Uterus (tissue), 4 donors: Measurements from ENCODE around the gene C10orf71. TPM values are rescaled to one million over a fixed set of nuclear protein-coding genes. Genes with fewer than 3 reads are reported as not detected.

Experiments used
- DNase-seq, 2 donors: peaks; one replicate each; pipeline ENCODE4 v3.0.0-alpha.2; 2019 to 2020
- H3K27ac ChIP-seq, 2 donors: fragments of 200-600 bp; sonication (generic); 1 replicate in 1 of 2; 2 replicates in 1 of 2; pipeline ENCODE4 v1.5.1; 2016 to 2018
- H3K27me3 ChIP-seq, 2 donors: fragments of 200-600 bp; sonication (generic); one replicate each; pipeline ENCODE4 v1.5.1; 2018 to 2019; ENCODE audit warnings: control low read depth in 1 of 2
- H3K36me3 ChIP-seq, 2 donors: fragments of 200-600 bp; sonication (generic); one replicate each; pipeline ENCODE4 v1.5.1; 2019; ENCODE audit warnings: control low read depth in 1 of 2
- H3K4me1 ChIP-seq, 2 donors: fragments of 200-600 bp; sonication (generic); one replicate each; pipeline ENCODE4 v1.5.1; 2018 to 2019; ENCODE audit warnings: control low read depth in 1 of 2
- H3K4me3 ChIP-seq, 2 donors: fragments of 200-600 bp; sonication (generic); 1 replicate in 1 of 2; 2 replicates in 1 of 2; pipeline ENCODE4 v1.5.1; 2018 to 2019; ENCODE audit warnings: mild to moderate bottlenecking in 1 of 2
- H3K9me3 ChIP-seq, 2 donors: fragments of 200-600 bp; sonication (generic); one replicate each; pipeline ENCODE4 v1.5.1; 2019; ENCODE audit warnings: control low read depth in 1 of 2
- POLR2A ChIP-seq, 2 donors: fragments of 450-650 bp; IDR thresholded peaks; one replicate each; pipeline ENCODE4 v1.6.1; 2016; ENCODE audit warnings: antibody characterized with exemption in 2 of 2, mild to moderate bottlenecking in 1 of 2, moderate library complexity in 1 of 2
- intact Hi-C: fragments of 100-400 bp; cut with DNase I; formaldehyde crosslinking; loops from one replicate; pipeline ENCODE4 v1.15.1; 2023; ENCODE audit warnings: low total_unique reads
- total RNA-seq, 4 donors: library from RNA; depleted of rRNA in 3 of 4; stranded (reverse); fragments of >200 nt in 3 of 4; gene quantifications; one replicate each; pipeline versions ENCODE4 v1.1.0 to v1.2.4, GENCODE V29; 2014 to 2023
- TF ChIP-seq, protein P1 (sequence below), 4 experiments: fragments of 200-600 bp in 2 of 4; fragments of 450-650 bp in 2 of 4; sonication (generic) in 2 of 4; IDR thresholded peaks; one replicate each; pipeline ENCODE4 v1.5.1; 2016 to 2019; ENCODE audit warnings: antibody characterized with exemption in 4 of 4, mild to moderate bottlenecking in 2 of 4, moderate library complexity in 1 of 4
- donor health status: DM: yes; HTN: yes; CAD: no.

C10orf71 gene
- total RNA-seq, 4 donors from 2014 or later, result not detected

DNA sequence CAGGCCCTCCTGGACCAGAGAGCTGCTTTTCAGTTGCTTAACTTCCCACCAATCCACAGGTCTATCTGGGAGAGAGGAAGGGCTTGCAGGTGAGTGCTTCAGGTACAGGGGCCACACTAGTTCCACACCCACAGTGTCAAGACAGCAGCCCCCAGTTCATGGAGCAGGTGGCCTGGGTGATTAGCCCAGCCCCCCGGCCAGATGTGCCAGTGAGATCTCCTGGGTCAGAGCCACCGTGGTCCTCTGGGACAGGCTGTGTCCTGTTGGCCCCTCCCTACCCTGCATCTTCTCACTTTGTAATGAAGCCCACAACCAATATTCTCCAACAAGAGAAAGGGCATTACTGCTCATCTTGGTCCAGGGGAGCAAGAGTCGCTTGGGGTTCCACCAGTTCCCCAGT lies 66.3 kb downstream of the C10orf71 start:
- intact Hi-C loops, result no loop called here
- no peak for DNase-seq
- TF ChIP-seq, protein P1, sequence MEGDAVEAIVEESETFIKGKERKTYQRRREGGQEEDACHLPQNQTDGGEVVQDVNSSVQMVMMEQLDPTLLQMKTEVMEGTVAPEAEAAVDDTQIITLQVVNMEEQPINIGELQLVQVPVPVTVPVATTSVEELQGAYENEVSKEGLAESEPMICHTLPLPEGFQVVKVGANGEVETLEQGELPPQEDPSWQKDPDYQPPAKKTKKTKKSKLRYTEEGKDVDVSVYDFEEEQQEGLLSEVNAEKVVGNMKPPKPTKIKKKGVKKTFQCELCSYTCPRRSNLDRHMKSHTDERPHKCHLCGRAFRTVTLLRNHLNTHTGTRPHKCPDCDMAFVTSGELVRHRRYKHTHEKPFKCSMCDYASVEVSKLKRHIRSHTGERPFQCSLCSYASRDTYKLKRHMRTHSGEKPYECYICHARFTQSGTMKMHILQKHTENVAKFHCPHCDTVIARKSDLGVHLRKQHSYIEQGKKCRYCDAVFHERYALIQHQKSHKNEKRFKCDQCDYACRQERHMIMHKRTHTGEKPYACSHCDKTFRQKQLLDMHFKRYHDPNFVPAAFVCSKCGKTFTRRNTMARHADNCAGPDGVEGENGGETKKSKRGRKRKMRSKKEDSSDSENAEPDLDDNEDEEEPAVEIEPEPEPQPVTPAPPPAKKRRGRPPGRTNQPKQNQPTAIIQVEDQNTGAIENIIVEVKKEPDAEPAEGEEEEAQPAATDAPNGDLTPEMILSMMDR (IDR thresholded peaks at IDR 0.05), result no peak
- TF ChIP-seq POLR2A (IDR thresholded peaks at IDR 0.05), result no peak
- H3K4me1 ChIP-seq, result no peaks in the 10 kb centered on the region
- no peaks in the 10 kb centered on the region for H3K36me3 ChIP-seq
- no peak overlapping the region for H3K4me3 ChIP-seq
- H3K9me3 ChIP-seq, result no peaks in the 10 kb centered on the region
- H3K27ac ChIP-seq, result no peak overlapping the region
- no peaks in the 10 kb centered on the region for H3K27me3 ChIP-seq

DNA sequence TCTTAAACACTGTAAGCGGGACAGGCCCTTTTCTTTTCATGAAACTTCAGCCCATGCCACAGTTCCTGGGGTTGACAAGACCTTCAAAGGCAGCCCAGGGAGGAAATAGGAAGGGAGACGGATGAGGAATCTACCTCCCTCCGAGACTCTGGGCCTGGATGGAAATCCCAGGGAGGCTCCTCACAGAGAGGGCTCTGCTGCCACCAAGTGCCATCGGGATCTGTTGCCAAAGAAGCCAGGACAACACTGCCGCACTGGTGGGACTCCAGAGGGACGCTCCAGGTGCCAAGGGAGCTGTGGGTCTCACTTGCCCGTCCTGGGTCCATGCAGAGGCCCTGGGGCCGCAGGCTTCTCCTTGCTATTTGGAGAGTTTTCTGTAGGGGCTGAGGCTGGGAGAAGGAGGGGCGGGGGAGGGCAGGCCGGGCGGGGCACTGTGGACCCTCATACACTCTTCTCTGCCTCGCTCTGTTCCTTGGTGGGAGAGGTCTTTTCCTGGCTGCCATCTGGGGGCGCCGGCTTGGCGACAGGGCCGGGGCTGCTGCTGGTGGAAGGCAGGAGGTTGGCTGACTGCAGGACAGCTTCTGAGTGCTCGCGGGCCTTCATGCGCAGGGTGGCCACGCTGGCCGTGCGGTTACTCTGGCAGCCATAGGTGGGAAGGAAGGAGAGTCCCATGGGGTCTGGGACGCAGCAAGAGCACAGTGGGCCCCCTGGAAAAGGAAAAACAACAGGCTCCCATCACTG lies 66.9 kb downstream of the C10orf71 start:
- intact Hi-C loops, result no loop called here
- TF ChIP-seq POLR2A (IDR thresholded peaks at IDR 0.05), result no peak
- TF ChIP-seq, protein P1 (IDR thresholded peaks at IDR 0.05), result no peak
- no peak for DNase-seq

DNA sequence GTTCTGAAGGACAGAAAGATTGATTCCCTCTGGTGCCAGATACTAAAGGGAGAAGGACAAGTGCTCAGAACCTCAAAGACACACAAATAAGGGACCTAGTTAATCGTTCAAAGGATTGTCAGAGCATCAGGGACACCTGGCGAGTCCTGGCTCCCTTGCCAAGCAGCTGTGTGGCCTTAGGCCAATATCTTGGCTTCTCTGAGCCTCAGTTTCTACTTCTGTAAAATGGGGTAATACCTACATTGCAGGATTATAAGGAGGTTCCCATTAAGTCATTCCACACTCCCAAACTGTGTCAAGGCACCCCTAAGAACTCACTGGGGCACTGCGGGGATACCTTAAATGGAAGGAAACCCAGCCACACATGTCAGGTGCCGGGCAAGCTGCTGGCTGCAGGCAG lies 67.5 kb downstream of the C10orf71 start:
- Histone ChIP-seq H3K9me3 (no peaks in the 10 kb centered on the region), H3K27me3 (no peaks in the 10 kb centered on the region), H3K4me1 (no peaks in the 10 kb centered on the region), H3K4me3 (no peak overlapping the region), H3K36me3 (no peaks in the 10 kb centered on the region), H3K27ac (no peak overlapping the region)
- no peak for TF ChIP-seq POLR2A (IDR thresholded peaks at IDR 0.05)
- TF ChIP-seq, protein P1 (IDR thresholded peaks at IDR 0.05), result no peak
- no peak for DNase-seq
- intact Hi-C loops, result no loop called here

More for the DNA sequence above, 66.9 kb downstream of the C10orf71 start:
- Histone ChIP-seq H3K9me3 (no peaks in the 10 kb centered on the region), H3K4me1 (no peaks in the 10 kb centered on the region), H3K27ac (no peak overlapping the region), H3K4me3 (no peak overlapping the region), H3K27me3 (no peaks in the 10 kb centered on the region), H3K36me3 (no peaks in the 10 kb centered on the region)

DNA sequence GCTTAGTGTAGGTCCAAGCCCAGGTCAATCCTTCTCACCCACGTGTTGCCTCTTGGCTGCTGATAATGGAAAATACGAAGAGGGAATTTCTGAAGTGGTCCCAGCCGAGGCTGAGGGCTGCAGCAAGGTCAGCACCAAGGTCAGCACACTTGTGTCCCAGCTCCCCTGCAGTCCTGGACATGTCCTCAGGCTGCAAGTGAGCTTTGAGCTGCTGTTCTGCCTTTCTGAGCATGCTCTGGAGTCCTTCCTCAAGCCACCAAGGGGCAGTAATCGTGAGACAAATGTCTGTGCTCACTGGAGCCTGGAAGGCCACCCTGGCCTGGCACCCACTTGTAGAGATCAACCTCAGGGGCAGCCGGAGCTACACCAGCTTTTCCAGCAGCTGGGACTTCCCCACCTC lies 68.6 kb downstream of the C10orf71 start:
- Histone ChIP-seq H3K4me1 (no peaks in the 10 kb centered on the region), H3K27ac (no peak overlapping the region), H3K36me3 (no peaks in the 10 kb centered on the region), H3K4me3 (no peak overlapping the region), H3K9me3 (no peaks in the 10 kb centered on the region), H3K27me3 (no peaks in the 10 kb centered on the region)
- no peak for TF ChIP-seq POLR2A (IDR thresholded peaks at IDR 0.05)
- TF ChIP-seq, protein P1 (IDR thresholded peaks at IDR 0.05), result no peak
- no peak for DNase-seq
- intact Hi-C loops, result no loop called here

DNA sequence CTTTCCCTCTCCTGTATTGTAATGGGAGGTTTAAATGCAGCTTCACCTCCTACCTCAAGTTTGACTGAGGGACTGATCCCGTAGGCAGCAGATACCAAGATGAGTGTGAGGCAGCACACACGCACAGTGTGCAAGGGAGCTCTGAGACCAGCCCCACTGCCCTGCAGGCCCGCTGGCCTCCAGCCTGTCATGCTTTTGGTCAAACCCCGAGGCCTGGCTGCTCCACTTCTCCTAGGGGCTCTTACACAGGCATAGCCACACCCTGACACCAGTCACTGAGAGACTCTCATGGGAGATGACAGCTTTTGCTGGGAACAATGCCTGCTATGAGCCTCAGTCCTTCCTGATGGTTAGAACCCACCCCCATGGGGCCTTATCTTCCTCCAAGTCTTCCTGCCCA lies 69.3 kb downstream of the C10orf71 start:
- no peak overlapping the region for H3K4me3 ChIP-seq
- DNase-seq, result no peak
- TF ChIP-seq POLR2A (IDR thresholded peaks at IDR 0.05), result no peak
- TF ChIP-seq, protein P1 (IDR thresholded peaks at IDR 0.05), result no peak
- no peaks in the 10 kb centered on the region for H3K36me3 ChIP-seq
- no peaks in the 10 kb centered on the region for H3K4me1 ChIP-seq
- intact Hi-C loops, result no loop called here
- H3K27me3 ChIP-seq, result no peaks in the 10 kb centered on the region
- no peaks in the 10 kb centered on the region for H3K9me3 ChIP-seq
- no peak overlapping the region for H3K27ac ChIP-seq
